Measurements from ENCODE around the gene COL6A3.
A peak's percentile ranks its signal among the peaks of the same experiment; 100 is the strongest.

Gene COL6A3

GRCh38 chr2:237345411-237345810 lies 68.6 kb downstream of the COL6A3 start:
- no peak for DNase-seq

GRCh38 chr2:237344942-237345341 lies 69.0 kb downstream of the COL6A3 start:
- no peak for DNase-seq

GRCh38 chr2:237343993-237344392 lies 70.0 kb downstream of the COL6A3 start:
- DNase-seq, result no peak

GRCh38 chr2:237341872-237342271 lies 72.1 kb downstream of the COL6A3 start:
- peak; percentile 36 for DNase-seq

GRCh38 chr2:237337586-237337985 lies 76.4 kb downstream of the COL6A3 start:
- DNase-seq, result no peak

- no peak for DNase-seq
These were observed 77.8 kb downstream of the COL6A3 start for GRCh38 chr2:237336131-237336530.

GRCh38 chr2:237333748-237334147 lies 80.2 kb downstream of the COL6A3 start:
- no peak for DNase-seq

GRCh38 chr2:237330541-237330940 lies 83.4 kb downstream of the COL6A3 start:
- no peak for DNase-seq

GRCh38 chr2:237327175-237327950 lies 86.6 kb downstream of the COL6A3 start:
- no peak for DNase-seq

GRCh38 chr2:237326266-237327171 lies 87.4 kb downstream of the COL6A3 start:
- no peak for DNase-seq

GRCh38 chr2:237324837-237325236 lies 89.1 kb downstream of the COL6A3 start:
- DNase-seq, result no peak

- DNase-seq, result no peak
These were observed 89.5 kb downstream of the COL6A3 start for GRCh38 chr2:237324405-237324831.

GRCh38 chr2:237323656-237324055 lies 90.3 kb downstream of the COL6A3 start:
- DNase-seq, result no peak

- DNase-seq, result no peak
These were observed 91.4 kb downstream of the COL6A3 start for GRCh38 chr2:237322564-237322963.

GRCh38 chr2:237321746-237322145 lies 92.2 kb downstream of the COL6A3 start:
- DNase-seq, result no peak

GRCh38 chr2:237320801-237321560 lies 93.0 kb downstream of the COL6A3 start:
- no peak for DNase-seq

GRCh38 chr2:237319887-237320286 lies 94.1 kb downstream of the COL6A3 start:
- DNase-seq, result no peak

GRCh38 chr2:237319086-237319820 lies 94.7 kb downstream of the COL6A3 start:
- DNase-seq, result no peak

GRCh38 chr2:237316339-237316738 lies 97.6 kb downstream of the COL6A3 start:
- DNase-seq, result no peak

- no peak for DNase-seq
These were observed 98.1 kb downstream of the COL6A3 start for GRCh38 chr2:237315829-237316225.

GRCh38 chr2:237315170-237315828 lies 98.7 kb downstream of the COL6A3 start:
- no peak for DNase-seq

- DNase-seq, result no peak
These were observed 99.3 kb downstream of the COL6A3 start for GRCh38 chr2:237314681-237315080.

Measured in NCI-H1436 (cell line).